G401 (cell line): ENCODE measurements around the gene CA6. TPM values are rescaled to one million over a fixed set of nuclear protein-coding genes. Genes with fewer than 3 reads are reported as not detected.
"Not testable (repeated sequence)": the region's sequence is repeated elsewhere in the genome, so short reads cannot be mapped to it uniquely, and the experiment has no call there.

Source experiments
- DNase-seq: peaks from one replicate; pipeline ENCODE4 v3.0.0-alpha.2; 2015; ENCODE audit warnings: low spot score
- in situ Hi-C: cut with HindIII; loops from 2 replicates; pipeline ENCODE4 v1.10.0; 2016; ENCODE audit warnings: low sequenced_read_pairs, mixed read lengths
- total RNA-seq: library from RNA; depleted of rRNA; stranded (reverse); fragments of >200 nt; shearing (Covaris generic); gene quantifications from 2 replicates; pipeline ENCODE4 v1.2.3, GENCODE V29; 2014

The CA6 gene
- total RNA-seq, 1 experiment from 2014 or later: not detected

DNA sequence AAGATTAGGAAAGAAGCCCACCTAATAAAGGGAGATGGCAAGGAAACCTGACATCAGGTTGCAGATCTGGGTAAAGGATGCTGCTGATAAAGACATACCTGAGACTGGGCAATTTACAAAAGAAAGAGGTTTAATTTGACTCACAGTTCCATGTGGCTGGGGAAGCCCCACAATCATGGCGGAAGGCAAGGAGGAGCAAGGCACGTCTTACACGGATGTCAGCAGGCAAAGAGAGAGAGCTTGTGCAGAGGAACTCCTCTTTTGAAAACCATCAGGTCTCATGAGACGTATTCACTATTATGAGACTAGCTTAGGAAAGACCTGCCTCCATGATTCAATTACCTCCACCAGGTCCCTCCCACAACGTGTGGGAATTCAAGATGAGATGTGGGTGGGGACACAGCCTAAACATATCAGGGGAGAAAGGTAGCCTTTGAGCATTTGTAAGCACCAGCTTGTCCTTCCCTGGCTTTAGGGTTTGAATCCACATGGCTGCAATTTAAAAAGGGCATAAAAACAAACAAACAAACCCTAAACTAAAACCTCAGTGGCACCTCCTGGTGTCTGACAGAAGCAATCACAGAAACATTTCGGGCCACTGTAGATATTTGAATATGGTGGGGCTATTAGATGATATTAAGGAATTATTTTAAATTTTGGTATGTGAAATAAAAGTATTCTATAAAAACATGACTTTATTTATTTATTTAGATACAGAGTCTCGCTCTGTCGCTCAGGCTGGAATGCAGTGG lies 47.4 kb downstream of the CA6 start:
- DNase-seq: no peak
- in situ Hi-C loops: no loop called here

DNA sequence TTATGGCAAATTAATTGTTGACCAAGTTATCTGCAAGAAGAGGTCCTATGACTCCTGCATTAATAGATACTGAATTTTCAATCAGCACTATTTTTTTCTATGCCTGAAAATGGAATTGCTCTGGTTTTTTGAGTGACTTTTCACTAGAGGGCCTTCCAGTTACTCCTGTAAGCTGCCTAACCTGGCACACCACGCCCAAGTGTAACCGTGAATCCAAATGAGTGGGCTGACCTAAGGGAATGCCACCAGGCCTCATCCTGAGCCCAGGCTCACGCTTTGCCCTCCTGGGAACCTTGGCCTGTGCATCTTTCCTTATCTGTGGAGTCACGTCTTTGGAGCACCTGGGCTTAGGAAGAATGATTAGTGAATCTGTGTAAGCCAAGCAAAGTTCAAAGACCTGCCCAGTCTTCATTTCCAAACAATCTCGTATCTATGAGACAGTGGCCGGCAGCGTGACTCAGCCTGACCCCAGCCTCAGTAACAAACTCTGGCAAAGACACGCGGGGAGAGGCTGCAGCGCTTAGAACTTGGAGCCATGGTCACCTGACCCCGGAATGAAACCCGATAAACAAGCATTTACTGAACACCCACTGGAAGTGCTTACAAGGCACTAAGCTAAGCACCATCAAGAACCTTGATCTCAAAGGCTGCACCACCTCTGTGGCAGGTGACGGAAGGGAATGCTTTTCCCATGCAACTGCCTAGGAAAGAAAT lies 48.5 kb downstream of the CA6 start:
- in situ Hi-C loops, DNase-seq: not testable (repeated sequence)

DNA sequence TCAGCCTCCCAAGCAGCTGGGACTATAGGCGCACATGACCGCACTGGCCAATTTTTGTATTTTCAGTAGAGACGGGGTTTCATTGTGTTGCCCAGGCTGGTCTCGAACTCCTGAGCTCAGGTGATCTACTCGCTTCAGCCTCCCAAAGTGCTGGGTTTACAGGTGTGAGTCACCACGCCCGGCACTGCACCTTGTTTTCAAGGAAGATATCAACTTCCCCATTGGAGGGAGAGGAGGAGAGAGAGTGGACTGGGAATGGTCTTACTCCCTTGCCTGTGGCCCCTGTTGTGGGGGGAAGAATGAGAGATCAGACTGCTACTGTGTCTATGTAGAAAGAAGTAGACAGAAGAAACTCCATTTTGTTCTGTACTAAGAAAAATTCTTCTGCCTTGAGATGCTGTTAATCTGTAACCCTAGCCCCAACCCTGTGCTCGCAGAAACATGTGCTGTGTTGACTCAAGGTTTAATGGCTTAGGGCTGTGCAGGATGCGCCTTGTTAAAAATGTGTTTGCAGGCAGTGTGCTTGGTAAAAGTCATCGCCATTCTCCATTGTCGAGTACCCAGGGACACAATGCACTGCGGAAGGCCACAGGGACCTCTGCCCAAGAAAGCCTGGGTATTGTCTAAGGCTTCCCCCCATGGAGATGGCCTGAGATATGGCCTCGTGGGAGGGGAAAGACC lies 56.0 kb downstream of the CA6 start:
- in situ Hi-C loops, DNase-seq: not testable (repeated sequence)

DNA sequence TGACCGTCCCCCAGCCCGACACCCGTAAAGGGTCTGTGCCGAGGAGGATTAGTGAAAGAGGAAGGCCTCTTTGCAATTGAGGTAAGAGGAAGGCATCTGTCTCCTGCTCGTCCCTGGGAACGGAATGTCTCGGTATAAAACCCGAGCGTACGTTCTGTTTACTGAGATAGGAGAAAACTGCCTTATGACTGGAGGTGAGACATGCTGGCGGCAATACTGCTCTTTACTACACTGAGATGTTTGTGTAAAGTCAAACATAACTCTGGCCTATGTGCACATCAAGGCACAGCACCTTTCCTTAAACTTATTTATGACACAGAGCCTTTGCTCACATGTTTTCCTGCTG lies 56.5 kb downstream of the CA6 start:
- DNase-seq, in situ Hi-C loops: not testable (repeated sequence)

DNA sequence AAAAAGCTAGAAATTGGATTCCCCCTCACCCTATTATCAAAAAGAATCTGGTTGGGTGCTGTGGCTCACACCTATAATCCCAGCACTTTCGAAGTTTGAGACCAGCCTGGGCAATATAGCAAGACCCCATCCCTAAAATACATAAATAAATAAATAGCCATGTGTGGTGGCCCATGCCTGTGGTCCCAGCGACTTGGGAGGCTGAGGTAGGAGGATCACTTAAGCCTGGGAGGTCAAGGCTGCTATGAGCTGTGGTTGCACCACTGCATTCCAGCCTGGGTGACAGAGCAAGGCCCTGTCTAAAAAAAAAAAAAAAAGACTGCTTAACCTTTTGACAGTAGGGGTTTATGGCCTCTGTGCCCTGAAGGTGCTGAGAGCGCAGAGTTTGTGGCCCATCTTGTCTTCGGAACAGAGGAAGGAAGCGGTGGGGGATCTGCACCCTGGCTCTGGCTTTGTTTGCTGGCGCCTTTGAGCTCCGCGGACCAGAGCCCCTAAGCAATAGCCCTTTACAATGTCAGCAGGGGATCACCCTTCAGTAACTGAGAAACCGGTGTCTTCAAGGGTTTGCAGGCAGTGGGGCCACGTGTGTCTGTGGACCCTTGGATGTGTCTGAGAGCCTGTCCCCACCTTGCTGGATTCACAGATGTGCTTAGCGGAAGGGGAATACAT lies 58.5 kb downstream of the CA6 start:
- DNase-seq: no peak
- in situ Hi-C loops: no loop called here

DNA sequence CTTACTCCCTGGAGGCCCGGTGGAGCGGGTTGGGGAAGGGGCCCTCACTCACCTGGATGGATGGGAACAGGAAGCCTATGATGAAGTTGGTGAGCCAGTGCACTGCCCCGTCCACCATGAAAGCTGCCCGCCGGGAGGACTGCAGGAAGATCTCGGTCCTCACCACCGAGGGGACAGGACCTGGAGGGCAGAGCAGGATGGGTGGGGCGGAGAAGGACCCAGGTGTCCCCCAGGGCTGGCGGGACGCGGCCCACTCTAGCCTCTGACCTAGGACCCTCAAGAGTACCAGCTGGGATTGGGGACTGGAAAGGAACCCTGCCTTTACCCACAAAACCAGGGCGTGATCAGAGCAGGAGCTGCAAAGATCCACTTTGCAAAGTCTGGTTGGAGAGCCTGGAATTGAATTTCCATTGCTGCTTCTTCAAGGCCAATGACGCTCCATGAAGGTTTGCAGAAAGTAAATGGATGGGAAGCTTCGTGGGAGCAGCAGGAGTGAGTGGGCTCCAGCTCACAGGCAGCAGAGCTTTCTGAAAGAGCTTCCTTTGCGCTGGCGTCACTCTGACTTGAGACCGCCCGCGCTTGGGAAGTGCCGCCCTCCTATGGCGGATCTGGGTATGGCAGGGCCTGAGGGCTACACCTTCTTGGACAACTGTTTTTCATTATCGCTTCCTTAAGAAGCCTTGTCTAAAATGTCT lies 59.2 kb downstream of the CA6 start:
- in situ Hi-C loops: no loop called here
- peak; percentile 45 for DNase-seq

DNA sequence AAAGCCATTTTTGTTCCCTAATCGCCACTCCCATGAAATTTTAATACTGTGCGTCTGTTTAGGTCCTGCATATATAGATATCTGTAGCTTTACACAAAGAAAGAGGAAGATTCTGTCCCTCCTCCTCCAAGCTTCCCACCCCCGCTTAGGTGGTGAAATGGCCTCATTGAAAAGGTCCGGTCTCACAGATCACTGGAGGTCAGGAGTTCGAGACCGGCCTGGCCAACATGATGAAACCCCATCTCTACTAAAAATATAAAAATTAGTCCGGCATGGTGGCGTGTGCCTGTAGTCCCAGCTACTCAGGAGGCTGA lies 59.7 kb downstream of the CA6 start:
- in situ Hi-C loops: no loop called here
- no peak for DNase-seq

DNA sequence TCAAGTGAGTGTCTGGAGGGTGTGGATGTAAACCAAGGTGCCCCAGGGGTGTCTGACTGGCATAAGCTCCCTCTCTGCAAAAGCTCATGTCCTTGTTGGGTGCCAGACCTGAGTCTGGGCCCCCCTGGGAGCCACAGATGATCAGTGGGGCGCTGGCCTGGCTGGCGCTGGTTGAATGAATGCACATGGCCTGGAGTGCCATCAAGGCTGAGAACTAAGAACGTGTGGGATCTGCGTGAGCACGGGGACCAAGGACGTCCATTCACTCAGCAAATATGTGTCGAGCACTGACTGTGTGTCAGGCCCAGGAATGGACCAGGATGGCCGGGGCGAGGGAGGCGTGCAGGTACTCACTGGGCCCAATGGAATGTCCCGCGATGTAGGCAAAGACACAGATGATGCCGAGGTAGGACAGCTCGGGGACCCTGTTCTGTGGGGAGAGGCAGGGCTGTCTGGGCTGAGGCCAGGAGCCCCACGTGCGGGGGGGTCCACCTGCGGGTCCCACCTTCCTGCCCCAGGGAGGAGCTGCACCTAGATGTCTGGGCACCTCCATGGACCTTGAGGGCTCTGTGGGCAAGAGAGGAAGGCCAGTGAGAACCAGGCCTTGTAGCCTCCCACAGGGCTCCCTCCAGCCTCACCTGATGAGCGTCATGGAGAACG lies 61.4 kb downstream of the CA6 start:
- in situ Hi-C loops: no loop called here
- DNase-seq: no peak

DNA sequence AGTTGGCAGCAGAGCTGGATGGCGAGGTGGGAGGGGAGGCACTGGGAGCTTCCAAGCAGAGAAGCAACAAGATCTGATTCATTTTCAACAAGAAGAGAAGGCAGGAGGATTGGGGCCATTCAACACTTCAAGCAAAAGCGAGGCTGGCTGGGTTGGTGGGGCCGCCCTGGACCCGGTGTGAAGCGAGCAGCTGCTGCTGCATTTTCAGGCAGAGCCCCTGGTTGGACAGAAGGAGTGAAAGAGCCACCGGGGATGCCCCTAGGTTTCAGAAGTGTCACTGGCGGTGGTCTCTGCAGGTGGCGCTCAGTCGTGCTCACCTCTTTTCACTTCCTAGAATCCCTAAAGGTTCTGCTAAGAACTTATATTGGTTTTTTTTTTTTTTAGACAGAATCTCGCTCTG lies 62.6 kb downstream of the CA6 start:
- no peak for DNase-seq
- in situ Hi-C loops: no loop called here

DNA sequence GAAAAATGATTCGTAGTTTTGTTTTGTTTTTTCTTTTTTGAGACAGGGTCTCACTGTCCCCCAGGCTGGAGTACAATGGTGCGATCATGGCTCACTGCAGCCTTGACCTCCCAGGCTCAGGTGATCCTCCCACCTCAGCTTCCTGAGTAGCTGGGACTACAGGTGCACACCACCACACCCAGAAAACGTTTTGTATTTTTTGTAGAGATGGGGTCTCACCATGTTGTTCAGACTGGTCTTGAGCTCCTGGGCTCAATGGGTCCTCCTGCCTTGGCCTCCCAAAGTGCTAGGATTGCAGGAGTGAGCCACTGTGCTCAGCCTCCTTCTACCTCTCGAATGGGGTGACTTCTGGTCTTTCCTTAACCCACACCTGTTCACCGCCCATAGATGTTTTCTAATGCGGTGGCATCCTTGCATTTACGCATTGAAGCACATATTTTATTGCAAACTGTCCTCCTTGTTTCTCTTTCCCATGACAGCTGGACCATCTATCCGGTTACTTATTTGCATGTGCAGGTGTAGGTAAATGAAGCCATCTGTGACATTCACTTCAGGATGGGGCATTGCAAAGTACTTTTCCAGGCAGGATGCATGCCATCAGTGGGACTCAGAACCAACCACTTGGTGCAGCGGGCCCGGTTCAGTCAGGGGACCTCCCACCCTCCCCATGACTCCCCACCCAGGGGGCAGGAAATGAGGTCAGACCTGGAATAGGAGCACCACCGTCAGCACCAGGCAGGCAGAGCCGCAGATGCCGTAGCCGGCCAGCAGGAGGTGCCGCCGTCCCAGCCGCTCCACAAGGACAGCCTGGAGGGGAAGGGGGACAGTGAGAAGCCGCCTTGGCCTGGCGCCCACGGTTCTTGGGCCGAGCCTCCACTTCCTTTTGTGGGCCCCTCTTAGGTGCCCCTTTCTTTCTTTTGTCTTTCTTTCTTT lies 64.0 kb downstream of the CA6 start:
- in situ Hi-C loops: no loop called here
- DNase-seq: no peak

DNA sequence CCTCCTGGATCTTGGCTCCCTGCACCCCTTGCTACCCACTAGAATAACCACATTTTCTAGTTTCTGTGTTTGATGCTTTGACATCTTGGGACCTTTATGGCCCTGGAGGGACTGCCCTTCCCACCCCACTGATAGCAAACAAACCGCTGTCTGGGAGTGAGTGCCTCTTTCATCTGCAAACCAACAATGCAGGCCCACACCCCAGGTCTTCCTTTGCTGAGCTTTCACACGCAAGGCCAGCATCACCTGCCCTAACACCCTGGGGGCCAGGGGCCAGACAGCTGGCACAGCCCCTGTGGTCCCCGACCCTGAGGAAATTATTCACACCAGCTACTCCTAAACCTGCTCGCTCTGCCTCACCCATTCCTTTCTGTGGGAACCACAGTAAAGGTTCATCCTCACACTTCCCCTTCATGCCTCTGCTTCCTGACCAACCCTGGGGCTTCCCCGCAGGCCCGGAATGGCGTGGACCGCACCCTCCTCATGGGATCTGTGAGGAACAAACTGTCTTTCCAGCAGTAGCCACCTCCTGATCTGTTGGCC lies 65.2 kb downstream of the CA6 start:
- DNase-seq: no peak

DNA sequence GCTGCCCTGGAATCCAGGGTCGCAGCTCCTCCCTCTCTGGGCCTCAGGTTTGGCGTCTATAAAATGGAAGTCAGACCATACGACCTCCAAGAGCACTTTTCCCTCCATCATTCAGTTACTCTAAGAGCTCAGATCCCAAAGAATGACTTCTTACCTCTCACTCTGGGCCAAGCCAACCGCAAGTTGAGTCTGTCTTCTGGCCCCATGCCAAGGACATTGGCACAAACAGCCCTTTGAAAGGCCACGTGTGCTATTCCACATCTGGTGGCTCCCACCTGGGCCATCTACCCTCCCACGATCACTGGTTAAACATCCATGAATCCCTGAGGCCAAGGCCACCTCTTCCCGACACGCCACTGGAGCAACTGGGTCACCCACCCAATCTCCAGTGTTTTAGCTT lies 68.2 kb downstream of the CA6 start:
- no peak for DNase-seq
- in situ Hi-C loops: no loop called here

More for the DNA sequence above, 65.2 kb downstream of the CA6 start:
- in situ Hi-C loops: no loop called here

DNA sequence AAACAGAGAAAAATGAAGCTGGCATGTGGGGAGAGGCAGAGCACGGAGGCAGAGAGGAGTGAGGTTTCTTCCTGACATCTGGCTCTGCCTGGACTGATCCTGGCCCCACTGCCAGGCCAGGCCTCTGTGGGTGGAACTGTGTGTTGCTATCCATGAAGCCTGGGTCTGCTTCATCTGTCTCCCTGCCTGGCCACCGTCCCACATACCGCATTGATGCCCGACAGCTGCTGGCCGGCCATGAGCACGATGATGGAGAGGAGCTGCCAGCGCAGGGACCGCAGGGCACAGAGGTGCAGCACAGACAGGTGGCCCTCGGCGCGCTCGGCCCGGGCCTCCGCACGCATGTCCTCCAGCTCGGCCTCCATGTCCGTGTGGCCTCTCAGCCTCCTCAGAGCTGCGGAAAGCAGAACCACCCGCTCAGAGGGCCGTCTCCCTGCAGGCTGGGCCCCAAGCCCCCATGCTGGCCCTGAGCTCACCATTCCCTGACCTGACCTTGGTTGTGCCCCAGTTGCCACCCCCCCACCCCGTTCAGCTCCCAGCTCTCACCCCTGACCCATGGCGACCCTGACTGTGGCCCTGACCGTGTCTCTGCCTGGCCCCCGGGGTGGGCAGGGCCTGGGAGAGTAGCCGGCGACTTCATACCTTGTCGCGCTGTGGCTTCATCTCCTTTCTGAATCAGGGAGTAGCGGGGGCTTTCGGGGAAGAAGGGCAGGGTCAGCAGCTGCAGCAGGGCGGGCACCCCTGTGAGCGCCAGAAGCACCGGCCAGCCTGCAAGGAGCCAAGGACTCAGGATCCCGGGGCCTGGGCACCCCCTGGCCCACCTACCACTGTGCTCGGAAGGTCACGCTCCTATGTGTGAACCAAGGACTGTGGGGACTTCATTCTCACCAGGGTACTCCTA lies 69.1 kb downstream of the CA6 start:
- DNase-seq: no peak
- in situ Hi-C loops: no loop called here

DNA sequence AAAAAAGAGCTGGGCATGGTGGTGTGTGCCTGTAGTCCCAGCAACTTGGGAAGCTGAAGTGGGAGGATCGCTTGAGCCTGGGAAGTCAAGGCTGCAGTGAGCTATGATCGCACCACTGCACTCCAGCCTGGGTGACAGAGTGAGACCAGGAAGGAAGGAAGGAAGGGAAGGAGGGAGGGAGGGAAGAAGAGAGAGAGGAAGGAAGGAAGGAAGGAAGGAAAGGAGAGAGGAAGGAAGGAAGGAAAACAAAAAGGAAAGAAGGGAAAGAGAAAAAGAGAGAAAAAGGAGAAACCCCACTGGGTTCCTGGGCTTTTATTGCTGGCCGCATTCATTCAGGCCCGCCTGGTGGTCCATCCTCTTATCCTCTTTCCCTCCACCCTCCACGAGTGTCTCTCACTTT lies 70.8 kb downstream of the CA6 start:
- in situ Hi-C loops: no loop called here
- DNase-seq: no peak

DNA sequence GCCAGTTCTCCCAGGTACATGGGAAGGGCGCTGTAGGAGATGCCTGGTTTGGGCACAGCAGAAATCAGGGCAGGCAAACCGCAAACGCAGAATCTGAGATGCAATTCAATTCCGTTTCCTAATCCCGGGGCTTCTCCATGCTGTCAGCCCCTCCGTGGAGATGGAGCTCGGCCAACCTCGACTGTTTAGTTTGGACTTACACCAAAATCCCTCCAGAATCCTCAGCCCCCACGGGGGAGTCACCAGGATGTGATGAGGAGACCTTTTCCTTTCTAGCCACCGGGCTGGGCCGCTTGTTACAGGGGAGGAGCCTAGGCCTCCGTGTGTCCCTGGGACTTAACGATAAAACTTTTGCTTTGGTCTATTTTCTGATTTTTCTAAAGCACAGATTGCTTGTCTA lies 72.7 kb downstream of the CA6 start:
- no peak for DNase-seq
- in situ Hi-C loops: no loop called here

DNA sequence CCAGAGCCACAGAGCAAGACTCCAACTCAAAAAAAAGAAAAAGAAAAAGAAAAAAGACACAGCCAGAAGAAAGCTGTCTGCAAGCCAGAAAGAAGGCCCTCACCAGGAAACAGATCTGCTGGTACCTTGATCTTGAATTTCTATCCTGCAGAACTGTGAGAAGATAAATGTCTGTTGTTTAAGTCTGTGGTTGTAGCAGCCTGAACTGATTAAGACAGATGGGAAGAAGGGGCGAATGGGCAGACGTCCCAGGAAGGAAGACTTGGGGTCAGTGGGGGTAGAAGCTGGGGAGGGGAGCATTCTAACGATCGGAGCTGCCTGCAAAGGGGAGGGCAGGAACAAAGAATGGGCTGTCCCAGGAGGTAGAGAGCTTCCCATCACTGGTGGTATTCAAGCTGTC lies 74.2 kb downstream of the CA6 start:
- in situ Hi-C loops: no loop called here
- no peak for DNase-seq

DNA sequence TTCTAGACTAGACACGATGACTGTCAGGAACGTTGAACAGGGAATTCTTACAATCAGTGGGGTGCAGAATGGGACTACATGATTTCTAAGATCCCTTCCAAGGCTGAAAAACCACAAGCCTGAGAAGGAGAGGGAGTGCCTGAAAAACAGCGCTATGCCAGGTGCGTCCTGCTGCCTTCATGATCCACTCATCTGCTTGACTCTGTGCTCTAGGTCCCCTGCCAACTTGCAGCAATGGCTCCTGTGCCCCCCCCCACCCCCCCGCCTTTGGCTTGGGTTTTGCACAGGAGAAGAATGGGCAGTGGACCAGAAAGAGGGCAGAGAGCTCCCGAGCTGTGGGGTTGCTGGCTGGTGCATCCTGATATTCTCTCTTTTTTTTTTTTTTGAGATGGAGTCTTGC lies 74.6 kb downstream of the CA6 start:
- in situ Hi-C loops: no loop called here
- DNase-seq: no peak
